Motor neuron (in vitro differentiated cells): Measurements from ENCODE around the gene NOL9. TPM values are rescaled to one million over a fixed set of nuclear protein-coding genes. Genes with fewer than 3 reads are reported as not detected.

ENCODE experiments used
- total RNA-seq, 8 experiments: library from RNA; unstranded; fragments of 300-600 nt; gene quantifications; 2 replicates each; pipeline versions ENCODE4 v1.2.3 to v1.2.4, GENCODE V29; 2022

Gene NOL9
- total RNA-seq, 8 experiments from 2014 or later: 12.9 to 35.2 (median 14.9) TPM

Other genes starting within 250 kb of the NOL9 start
- 100 to 1,000 TPM in 2 of 8 experiments, 10 to 100 TPM in 5, 1 to 10 TPM in 1; 6.9 to 127 (median 80.5) TPM for gene ACOT7, start 160.7 kb downstream of the NOL9 start, total RNA-seq
- 1 to 10 TPM in 4 of 8 experiments, under 1 TPM in 4; 0.14 to 7.8 (median 0.98) TPM for gene HES2, start 134.6 kb downstream of the NOL9 start, total RNA-seq
- gene ESPN, start 129.7 kb downstream of the NOL9 start, total RNA-seq: 1 to 10 TPM in 5 of 8 experiments, under 1 TPM in 2, not detected in 1; 0.87 to 3.4 (median 1.4) TPM
- gene TNFRSF25, start 88.3 kb downstream of the NOL9 start, total RNA-seq: 1 to 10 TPM; 1.4 to 9.1 (median 5.0) TPM
- gene PLEKHG5, start 62.8 kb downstream of the NOL9 start, total RNA-seq: 10 to 100 TPM in 2 of 8 experiments, 1 to 10 TPM in 6; 1.7 to 16.7 (median 8.4) TPM
- under 1 TPM in 7 of 8 experiments, not detected in 1; 0.22 to 0.82 (median 0.33) TPM for gene TAS1R1, start 794 bp upstream of the NOL9 start, total RNA-seq
- 10 to 100 TPM; 21.9 to 44.4 (median 27.8) TPM for gene ZBTB48, start 25.5 kb upstream of the NOL9 start, total RNA-seq
- 10 to 100 TPM in 6 of 8 experiments, 1 to 10 TPM in 2; 7.0 to 38.3 (median 12.6) TPM for gene KLHL21, start 48.4 kb upstream of the NOL9 start, total RNA-seq
- 10 to 100 TPM in 4 of 8 experiments, 1 to 10 TPM in 4; 7.3 to 17.1 (median 10.1) TPM for gene PHF13, start 59.2 kb upstream of the NOL9 start, total RNA-seq
- 10 to 100 TPM; 12.8 to 47.5 (median 30.1) TPM for gene THAP3, start 70.4 kb upstream of the NOL9 start, total RNA-seq
- 10 to 100 TPM; 25.9 to 87.2 (median 45.7) TPM for gene DNAJC11, start 147.3 kb upstream of the NOL9 start, total RNA-seq
- gene CAMTA1, start 230.9 kb upstream of the NOL9 start, total RNA-seq: 100 to 1,000 TPM in 2 of 8 experiments, 10 to 100 TPM in 6; 38.5 to 145 (median 77.6) TPM